HG03565 (cell line): ENCODE measurements around the gene SSMEM1.
"Not testable (repeated sequence)": the region's sequence is repeated elsewhere in the genome, so short reads cannot be mapped to it uniquely, and the experiment has no call there.

ENCODE experiments used
- ATAC-seq: cut with Tn5 transposase; IDR thresholded peaks from one replicate; pipeline ENCODE4 v1.9.1; 2021; ENCODE audit warnings: mild to moderate bottlenecking, moderate library complexity; ENCODE audit not compliant: unreplicated experiment

SSMEM1 gene

GRCh38 chr7:130207642-130208041 lies at the start of gene SSMEM1:
TSS of gene SSMEM1 (plus strand) at chr7:130207860. CDS start at chr7:130207911, 51 bp downstream.
- ATAC-seq, result no peak

- no peak for ATAC-seq
Observed at GRCh38 chr7:130160023-130160422, 47.6 kb upstream of the SSMEM1 start.

DNA sequence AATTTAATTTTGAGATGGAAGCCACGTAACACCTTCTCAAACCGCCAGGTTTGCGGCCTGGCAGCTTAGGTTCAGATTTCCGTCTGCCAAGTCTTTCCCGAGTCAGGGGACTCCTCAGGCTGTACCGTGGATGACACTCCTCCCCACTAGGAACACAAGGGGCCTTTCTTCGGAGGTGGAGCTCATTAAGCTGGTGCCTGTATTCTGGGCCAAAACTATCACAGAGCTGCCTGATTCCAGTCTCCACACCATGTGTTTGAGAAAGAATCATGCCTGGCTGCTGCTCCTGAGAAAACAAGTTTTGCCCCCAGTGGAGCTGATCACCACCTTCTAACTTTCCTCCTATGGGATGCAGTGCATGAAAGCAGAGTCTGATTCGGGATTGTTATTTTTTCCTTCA lies 47.2 kb upstream of the SSMEM1 start:
- no peak for ATAC-seq

GRCh38 chr7:130162196-130162595 lies 45.5 kb upstream of the SSMEM1 start:
- ATAC-seq, result no peak

- ATAC-seq, result no peak
Observed at GRCh38 chr7:130174237-130174959, 33.3 kb upstream of the SSMEM1 start.

- ATAC-seq, result no peak
Observed at GRCh38 chr7:130178251-130178650, 29.4 kb upstream of the SSMEM1 start.

GRCh38 chr7:130179631-130180030 lies 28.0 kb upstream of the SSMEM1 start:
- ATAC-seq, result no peak

- ATAC-seq, result no peak
Observed at GRCh38 chr7:130180571-130181262, 26.9 kb upstream of the SSMEM1 start.

DNA sequence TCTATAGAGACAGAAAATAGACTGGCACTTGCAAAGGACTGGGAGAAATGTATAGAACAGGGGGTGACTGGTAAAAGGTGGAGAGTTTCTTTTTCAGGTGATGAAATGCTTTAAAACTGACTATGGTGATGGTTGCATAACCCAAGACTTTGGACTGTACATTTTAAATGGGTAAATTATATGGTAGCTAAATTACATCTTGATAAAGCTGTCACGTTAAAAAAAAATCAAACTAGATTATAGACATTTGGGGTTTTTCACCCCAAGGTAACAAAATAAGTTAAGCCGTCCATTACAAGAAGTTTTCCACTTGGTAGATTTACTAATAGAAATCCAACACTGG lies 26.4 kb upstream of the SSMEM1 start:
- ATAC-seq, result no peak

DNA sequence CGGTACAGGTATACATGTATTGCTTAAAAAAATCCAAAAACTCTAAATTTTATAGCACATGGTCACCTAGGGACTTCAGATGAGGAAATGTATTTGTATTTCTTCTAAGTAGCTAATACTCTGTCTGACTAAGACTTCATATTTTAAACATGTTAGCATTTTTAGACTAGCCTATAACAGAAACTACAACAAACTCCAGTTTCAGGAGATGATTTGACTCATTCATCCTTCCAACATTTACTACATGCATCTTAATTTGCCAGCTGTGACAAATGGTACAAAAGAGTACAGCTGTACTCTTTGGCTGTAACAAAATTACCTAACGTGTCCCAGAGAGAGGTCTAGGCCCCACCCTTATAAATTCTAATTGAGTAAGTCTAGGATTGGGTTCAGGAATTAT lies 24.7 kb upstream of the SSMEM1 start:
- peak; percentile 88 for ATAC-seq

- not testable (repeated sequence) for ATAC-seq
Observed at GRCh38 chr7:130184349-130184748, 23.3 kb upstream of the SSMEM1 start.

GRCh38 chr7:130187360-130187759 lies 20.3 kb upstream of the SSMEM1 start:
- ATAC-seq, result no peak

DNA sequence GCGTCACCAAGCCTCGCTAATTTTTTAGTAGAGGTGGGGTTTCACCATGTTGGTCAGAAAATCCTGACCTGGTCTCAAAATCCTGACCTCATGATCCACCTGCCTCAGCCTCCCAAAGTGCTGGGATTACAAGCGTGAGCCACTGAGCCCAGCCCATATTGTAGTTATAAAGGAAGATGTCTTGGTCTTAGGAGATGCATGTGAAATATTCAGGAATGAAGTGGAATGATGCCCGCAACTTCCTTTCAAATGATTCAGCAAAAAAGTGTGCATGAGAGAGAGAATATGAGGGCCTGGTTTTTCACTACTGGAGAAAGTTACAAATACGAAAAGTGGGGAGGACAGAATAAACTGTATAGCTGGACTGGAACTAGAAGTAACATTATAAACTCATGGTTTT lies 18.3 kb upstream of the SSMEM1 start:
- no peak for ATAC-seq

DNA sequence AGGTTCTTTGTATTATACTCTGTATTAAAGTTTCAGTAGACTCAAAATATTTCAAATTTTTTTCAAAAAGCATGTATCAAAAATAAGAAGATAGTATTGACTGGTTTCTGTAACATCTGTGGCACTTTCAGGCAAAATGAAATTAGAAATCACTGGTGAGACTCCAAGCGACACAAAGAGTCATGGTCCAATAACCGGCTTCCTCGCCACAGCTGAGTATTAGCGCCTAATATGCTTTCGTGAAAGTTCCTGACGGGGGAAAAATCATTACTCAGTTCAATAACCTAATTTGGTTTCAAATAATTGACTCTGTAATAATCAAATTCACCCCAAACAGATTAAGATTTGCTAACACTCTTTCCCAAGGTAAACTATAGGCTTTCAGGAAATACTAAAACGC lies 15.9 kb upstream of the SSMEM1 start:
- ATAC-seq, result no peak

DNA sequence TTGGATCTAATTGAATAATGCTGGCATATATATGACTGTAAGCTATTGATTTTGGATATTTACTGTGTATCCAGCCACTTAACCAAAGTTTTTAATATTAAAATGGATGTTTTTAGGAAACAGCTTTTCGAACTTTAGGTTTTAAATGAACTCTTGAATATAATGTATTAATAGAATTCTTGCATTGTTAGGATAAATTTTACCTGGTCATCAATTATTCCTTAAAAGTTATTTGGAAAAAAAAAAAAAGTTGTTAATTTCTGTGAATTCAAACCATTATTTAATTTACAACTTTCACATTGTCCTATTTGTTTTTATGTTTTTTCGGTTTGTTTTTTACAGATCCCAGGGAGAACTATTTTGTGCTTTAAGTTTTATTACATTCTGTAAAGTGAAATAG lies 12.3 kb upstream of the SSMEM1 start:
- no peak for ATAC-seq

GRCh38 chr7:130196476-130196875 lies 11.2 kb upstream of the SSMEM1 start:
- ATAC-seq, result no peak

- ATAC-seq, result no peak
Observed at GRCh38 chr7:130197094-130197493, 10.6 kb upstream of the SSMEM1 start.

DNA sequence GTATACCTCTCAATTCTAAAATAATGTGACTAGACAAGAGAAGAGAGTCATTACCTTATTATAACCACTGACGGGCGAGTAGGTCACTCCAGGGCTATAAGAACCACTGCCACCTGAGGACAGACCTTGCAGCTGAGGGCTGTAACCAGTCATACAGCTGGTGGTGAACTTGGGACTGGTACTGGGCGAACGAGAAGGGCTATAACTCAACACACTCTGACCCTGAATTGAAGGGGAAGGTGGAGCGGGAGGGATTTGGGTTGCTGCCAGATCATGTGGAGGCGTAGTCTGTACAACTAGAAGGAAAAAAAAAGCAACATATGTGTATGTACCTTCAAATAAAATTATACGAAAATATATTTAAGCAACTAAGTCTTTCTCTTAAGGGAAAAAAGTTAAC lies 5.9 kb upstream of the SSMEM1 start:
- ATAC-seq, result no peak

- peak; percentile 94 for ATAC-seq
Observed at GRCh38 chr7:130205084-130205947, 2.3 kb upstream of the SSMEM1 start, which contains the start of gene TMEM209. TSS of gene TMEM209 (minus strand) at chr7:130205406. CDS start at chr7:130205375, 31 bp downstream.

- no peak for ATAC-seq
Observed at GRCh38 chr7:130207033-130207432, 627 bp upstream of the SSMEM1 start.

- ATAC-seq, result no peak
Observed at GRCh38 chr7:130208516-130208915, 856 bp downstream of the SSMEM1 start.
